PC-9 (cell line): ENCODE measurements around the gene MRPL3.

Experiments
- EZH2 ChIP-seq: fragments of 200-600 bp; sonication (generic); IDR thresholded peaks from 2 replicates; pipeline ENCODE4 v1.8.0; 2017; ENCODE audit warnings: antibody characterized with exemption, low read depth
- TF ChIP-seq, protein P1 (sequence below): fragments of 200-600 bp; sonication (generic); conservative IDR thresholded peaks from 2 replicates; pipeline ENCODE4 v1.6.1; 2017; ENCODE audit warnings: mixed run types, antibody characterized with exemption, mild to moderate bottlenecking, moderate library complexity

DNA sequence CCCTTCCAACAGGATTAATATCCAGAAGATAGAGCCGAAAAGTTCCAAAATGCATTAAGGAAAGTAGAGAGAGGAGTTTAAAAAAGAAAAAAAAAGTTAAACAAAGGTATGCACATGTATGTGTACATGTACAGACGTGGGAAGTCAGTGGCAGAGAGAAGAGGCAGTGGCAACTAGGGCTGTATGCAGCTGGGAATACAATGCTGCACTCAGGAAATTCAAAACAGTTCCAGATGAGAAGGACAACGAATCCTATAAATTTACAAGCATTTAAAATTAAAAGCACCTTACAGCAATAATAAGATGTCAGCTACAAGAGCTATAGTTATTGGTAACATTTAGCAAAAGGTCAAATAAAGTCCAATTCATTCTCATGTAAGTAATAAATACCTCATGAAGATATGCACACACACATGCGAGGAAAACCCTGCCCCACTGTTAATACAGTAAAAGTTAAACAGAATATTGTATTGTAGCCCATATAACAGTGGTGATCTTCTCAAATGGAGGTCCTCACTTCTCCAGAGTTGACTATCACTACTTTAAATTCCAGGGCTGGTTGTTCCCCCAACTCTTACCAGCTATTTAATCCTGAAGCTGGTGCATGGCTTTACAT lies 18.2 kb downstream of the MRPL3 start:
- TF ChIP-seq, protein P1, sequence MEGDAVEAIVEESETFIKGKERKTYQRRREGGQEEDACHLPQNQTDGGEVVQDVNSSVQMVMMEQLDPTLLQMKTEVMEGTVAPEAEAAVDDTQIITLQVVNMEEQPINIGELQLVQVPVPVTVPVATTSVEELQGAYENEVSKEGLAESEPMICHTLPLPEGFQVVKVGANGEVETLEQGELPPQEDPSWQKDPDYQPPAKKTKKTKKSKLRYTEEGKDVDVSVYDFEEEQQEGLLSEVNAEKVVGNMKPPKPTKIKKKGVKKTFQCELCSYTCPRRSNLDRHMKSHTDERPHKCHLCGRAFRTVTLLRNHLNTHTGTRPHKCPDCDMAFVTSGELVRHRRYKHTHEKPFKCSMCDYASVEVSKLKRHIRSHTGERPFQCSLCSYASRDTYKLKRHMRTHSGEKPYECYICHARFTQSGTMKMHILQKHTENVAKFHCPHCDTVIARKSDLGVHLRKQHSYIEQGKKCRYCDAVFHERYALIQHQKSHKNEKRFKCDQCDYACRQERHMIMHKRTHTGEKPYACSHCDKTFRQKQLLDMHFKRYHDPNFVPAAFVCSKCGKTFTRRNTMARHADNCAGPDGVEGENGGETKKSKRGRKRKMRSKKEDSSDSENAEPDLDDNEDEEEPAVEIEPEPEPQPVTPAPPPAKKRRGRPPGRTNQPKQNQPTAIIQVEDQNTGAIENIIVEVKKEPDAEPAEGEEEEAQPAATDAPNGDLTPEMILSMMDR: no peak
- TF ChIP-seq EZH2: no peak
